KMS-11 (cell line): ENCODE measurements around the gene CMSS1.

Experiments used
- H2AFZ ChIP-seq: fragments of 200-600 bp; sonication (generic); 2 replicates; pipeline ENCODE4 v1.6.1; 2016; ENCODE audit warnings: antibody characterized with exemption, mixed run types, low read depth
- H3K27ac ChIP-seq: fragments of 200-600 bp; sonication (generic); 2 replicates; pipeline ENCODE4 v1.6.1; 2016; ENCODE audit warnings: mild to moderate bottlenecking, mixed run types
- H3K27me3 ChIP-seq: fragments of 200-600 bp; sonication (generic); 2 replicates; pipeline ENCODE4 v1.6.1; 2017; ENCODE audit warnings: mild to moderate bottlenecking, low read depth, mixed run types, moderate library complexity; ENCODE audit not compliant: insufficient read depth
- H3K36me3 ChIP-seq: fragments of 200-600 bp; sonication (generic); 2 replicates; pipeline ENCODE4 v1.6.1; 2017; ENCODE audit warnings: mild to moderate bottlenecking, mixed run types; ENCODE audit not compliant: insufficient read depth
- H3K4me1 ChIP-seq: fragments of 200-600 bp; sonication (generic); 2 replicates; pipeline ENCODE4 v1.6.1; 2016; ENCODE audit warnings: mild to moderate bottlenecking, low read depth, mixed run types; ENCODE audit not compliant: poor library complexity, severe bottlenecking
- H3K4me2 ChIP-seq: fragments of 200-600 bp; sonication (generic); 2 replicates; pipeline ENCODE4 v1.7.0; 2016; ENCODE audit warnings: mild to moderate bottlenecking, mixed run types
- H3K4me3 ChIP-seq: fragments of 200-600 bp; sonication (generic); IDR thresholded peaks from 2 replicates; pipeline ENCODE4 v1.6.1; 2017; ENCODE audit warnings: low read depth, low read length, mixed read lengths; ENCODE audit not compliant: insufficient read depth
- H3K79me2 ChIP-seq: fragments of 200-600 bp; sonication (generic); 2 replicates; pipeline ENCODE4 v1.6.1; 2016; ENCODE audit warnings: low read depth, mixed run types; ENCODE audit not compliant: insufficient read depth
- H3K9ac ChIP-seq: fragments of 200-600 bp; sonication (generic); 2 replicates; pipeline ENCODE4 v1.6.1; 2016; ENCODE audit warnings: mild to moderate bottlenecking, mixed run types
- H4K20me1 ChIP-seq: fragments of 200-600 bp; sonication (generic); 2 replicates; pipeline ENCODE4 v1.6.1; 2016; ENCODE audit warnings: mild to moderate bottlenecking, mixed run types; ENCODE audit not compliant: insufficient read depth
- TF ChIP-seq, protein P1 (sequence below): fragments of 200-600 bp; sonication (generic); conservative IDR thresholded peaks from 2 replicates; pipeline ENCODE4 v1.6.1; 2017; ENCODE audit warnings: low read depth, mild to moderate bottlenecking, antibody characterized with exemption, low read length, moderate library complexity, mixed read lengths

Gene CMSS1

DNA sequence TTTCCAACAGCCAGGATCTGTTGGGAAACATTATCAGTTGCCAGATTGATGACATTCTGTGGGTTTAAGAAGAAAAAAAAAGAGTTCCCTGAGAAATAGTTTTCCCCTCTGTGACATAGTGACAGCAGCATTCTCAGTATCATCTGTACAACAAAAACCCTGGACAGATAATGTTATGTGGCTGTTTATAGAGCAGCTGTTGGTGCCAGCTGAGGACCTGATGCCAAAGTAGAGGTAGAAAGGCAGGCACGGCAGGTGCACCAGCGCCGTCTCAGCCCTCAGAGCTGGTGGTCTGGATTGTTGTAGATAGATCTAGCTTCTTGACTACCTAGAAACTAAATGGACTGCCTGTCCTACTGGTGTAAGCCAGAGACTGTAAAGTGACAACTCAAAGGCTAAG, 352.8 kb downstream of the CMSS1 start:
- no peaks in the 10 kb centered on the region for H3K27me3 ChIP-seq
- no peak overlapping the region for H2AFZ ChIP-seq
- H4K20me1 ChIP-seq, result no peaks in the 10 kb centered on the region
- no peaks in the 10 kb centered on the region for H3K36me3 ChIP-seq
- H3K27ac ChIP-seq, result no peak overlapping the region
- H3K79me2 ChIP-seq, result no peaks in the 10 kb centered on the region
- no peak overlapping the region for H3K4me2 ChIP-seq
- H3K9ac ChIP-seq, result no peak overlapping the region
- no peaks in the 10 kb centered on the region for H3K4me1 ChIP-seq
- TF ChIP-seq, protein P1, sequence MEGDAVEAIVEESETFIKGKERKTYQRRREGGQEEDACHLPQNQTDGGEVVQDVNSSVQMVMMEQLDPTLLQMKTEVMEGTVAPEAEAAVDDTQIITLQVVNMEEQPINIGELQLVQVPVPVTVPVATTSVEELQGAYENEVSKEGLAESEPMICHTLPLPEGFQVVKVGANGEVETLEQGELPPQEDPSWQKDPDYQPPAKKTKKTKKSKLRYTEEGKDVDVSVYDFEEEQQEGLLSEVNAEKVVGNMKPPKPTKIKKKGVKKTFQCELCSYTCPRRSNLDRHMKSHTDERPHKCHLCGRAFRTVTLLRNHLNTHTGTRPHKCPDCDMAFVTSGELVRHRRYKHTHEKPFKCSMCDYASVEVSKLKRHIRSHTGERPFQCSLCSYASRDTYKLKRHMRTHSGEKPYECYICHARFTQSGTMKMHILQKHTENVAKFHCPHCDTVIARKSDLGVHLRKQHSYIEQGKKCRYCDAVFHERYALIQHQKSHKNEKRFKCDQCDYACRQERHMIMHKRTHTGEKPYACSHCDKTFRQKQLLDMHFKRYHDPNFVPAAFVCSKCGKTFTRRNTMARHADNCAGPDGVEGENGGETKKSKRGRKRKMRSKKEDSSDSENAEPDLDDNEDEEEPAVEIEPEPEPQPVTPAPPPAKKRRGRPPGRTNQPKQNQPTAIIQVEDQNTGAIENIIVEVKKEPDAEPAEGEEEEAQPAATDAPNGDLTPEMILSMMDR, result no peak
- H3K4me3 ChIP-seq, result no peak overlapping the region

DNA sequence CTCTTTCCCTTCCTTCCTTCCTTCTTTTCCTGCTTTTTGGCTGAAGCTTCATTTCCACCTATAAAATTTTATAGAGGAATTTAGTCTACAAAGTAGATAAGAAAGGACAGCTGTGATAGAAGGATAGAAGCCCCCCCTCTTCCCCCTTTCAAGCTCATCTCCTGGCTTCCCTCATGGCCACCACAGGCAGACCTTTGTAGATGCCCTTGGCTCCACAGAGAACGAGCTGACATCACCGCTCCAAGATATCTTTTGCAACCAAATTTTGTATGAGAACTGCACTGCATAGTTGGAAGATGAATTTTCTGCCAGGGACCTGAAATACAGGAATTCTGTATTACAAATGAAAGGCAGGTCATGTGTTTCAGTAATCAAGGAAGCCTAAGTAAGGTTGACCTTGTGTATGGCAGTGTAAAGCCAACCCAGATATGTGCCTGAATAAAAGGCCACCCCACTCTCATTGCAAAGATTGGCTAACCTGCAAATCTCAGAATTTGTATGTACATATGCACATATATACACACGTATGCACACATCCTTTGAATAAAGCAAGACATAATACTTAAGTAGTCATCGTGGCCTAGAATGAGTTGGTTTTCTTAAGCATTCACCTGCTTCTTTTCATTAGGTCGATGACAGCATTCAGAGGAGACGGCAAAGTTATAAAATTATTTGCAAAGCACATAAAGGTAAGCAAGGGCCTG, 353.7 kb downstream of the CMSS1 start:
- Histone ChIP-seq H3K9ac (no peak overlapping the region), H4K20me1 (no peaks in the 10 kb centered on the region), H3K27me3 (no peaks in the 10 kb centered on the region), H3K36me3 (no peaks in the 10 kb centered on the region), H3K27ac (no peak overlapping the region), H3K4me1 (no peaks in the 10 kb centered on the region), H3K79me2 (no peaks in the 10 kb centered on the region), H2AFZ (no peak overlapping the region), H3K4me3 (no peak overlapping the region), H3K4me2 (no peak overlapping the region)
- TF ChIP-seq, protein P1, result no peak

DNA sequence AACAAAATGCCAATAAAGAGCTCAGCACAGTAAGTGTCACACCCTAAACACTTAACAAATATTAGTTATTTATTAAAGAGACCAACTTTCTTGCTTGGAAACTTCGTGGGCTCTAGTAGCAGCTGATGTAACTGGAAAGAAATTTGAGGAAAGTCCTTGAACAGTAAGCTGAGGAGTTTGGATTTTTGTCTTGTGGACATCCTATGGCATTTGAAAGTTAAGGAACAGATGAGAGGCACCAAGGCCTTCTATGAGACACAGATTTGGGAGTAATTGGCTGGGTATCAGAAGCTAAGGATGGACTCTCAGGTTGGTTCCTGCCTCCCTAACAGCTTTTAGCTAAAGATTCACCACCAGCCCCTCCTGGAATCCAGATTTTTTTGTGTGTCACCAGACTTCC, 356.3 kb downstream of the CMSS1 start:
- TF ChIP-seq, protein P1, result no peak
- Histone ChIP-seq H3K27me3 (no peaks in the 10 kb centered on the region), H2AFZ (no peak overlapping the region), H3K4me2 (no peak overlapping the region), H3K79me2 (no peaks in the 10 kb centered on the region), H4K20me1 (no peaks in the 10 kb centered on the region), H3K27ac (no peak overlapping the region), H3K4me1 (no peaks in the 10 kb centered on the region), H3K9ac (no peak overlapping the region), H3K36me3 (no peaks in the 10 kb centered on the region), H3K4me3 (no peak overlapping the region)

DNA sequence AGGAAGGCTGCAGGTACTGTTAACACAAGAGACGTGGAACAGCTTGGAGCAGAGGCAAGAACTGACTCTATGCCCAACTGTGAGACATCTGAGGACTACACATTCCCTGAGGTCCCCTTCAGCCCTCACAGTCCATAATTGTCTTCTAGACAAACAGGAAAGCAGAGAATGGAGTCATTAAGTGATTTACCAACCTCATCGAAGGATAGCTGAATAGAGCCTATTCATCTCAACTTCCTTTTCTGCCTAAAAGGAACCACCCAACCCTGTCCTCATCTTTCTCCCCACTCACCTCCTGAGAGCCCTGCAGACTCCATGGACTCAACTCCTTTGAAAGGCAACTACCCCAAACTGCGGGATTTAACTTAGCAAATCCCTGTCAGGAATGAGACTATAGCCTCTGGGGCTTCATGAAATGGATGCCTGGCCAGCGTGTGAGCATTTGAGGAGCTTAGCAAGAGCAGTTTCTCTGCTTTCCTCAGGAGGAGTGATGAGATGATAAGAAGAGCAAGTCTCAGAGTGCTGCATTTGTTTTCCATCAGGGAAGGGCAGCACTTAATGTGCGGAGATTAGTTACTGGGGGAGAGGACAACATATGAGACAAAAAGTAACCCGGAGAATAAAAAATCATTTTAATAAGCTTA, 358.1 kb downstream of the CMSS1 start:
- TF ChIP-seq, protein P1, result no peak
- Histone ChIP-seq H3K79me2 (no peaks in the 10 kb centered on the region), H3K4me3 (no peak overlapping the region), H2AFZ (no peak overlapping the region), H3K4me2 (no peak overlapping the region), H3K4me1 (no peaks in the 10 kb centered on the region), H3K27ac (no peak overlapping the region), H3K9ac (no peak overlapping the region), H3K27me3 (no peaks in the 10 kb centered on the region), H4K20me1 (no peaks in the 10 kb centered on the region), H3K36me3 (no peaks in the 10 kb centered on the region)
